GM18526 (cell line): Measurements from ENCODE around the gene IRF1.
A peak's percentile ranks its signal among the peaks of the same experiment; 100 is the strongest.

Experiments used
- POLR2A ChIP-seq: IDR thresholded peaks from 3 replicates; pipeline ENCODE4 v1.6.1; 2011; ENCODE audit not compliant: insufficient read length; ENCODE audit errors: extremely low read depth

The IRF1 gene

GRCh38 chr5:132480893-132481595, 9.5 kb downstream of the IRF1 start:
- TF ChIP-seq POLR2A = peak; percentile 26

DNA sequence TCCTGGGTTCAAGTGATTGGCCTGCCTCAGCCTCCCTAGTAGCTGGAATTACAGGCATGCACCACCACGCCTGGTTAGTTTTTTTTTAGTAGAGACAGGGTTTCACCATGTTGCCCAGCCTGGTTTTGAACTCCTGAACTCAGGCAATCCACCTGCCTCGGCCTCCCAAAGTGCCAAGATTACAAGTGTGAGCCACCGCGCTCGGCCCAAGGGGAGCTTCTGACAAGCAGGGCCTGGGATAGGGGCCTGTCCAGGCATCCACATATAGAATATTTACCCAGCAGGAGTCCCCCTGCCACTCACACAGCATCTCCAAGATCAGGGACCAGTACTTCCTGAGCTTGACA, 10.1 kb downstream of the IRF1 start:
- no peak for TF ChIP-seq POLR2A

- TF ChIP-seq POLR2A = no peak
Observed at GRCh38 chr5:132480042-132480441, 10.5 kb downstream of the IRF1 start.

GRCh38 chr5:132479111-132479951, 11.2 kb downstream of the IRF1 start:
- no peak for TF ChIP-seq POLR2A

GRCh38 chr5:132478366-132478871, 12.2 kb downstream of the IRF1 start:
- TF ChIP-seq POLR2A = no peak

GRCh38 chr5:132477784-132478365, 12.7 kb downstream of the IRF1 start:
- peak; percentile 24 for TF ChIP-seq POLR2A

DNA sequence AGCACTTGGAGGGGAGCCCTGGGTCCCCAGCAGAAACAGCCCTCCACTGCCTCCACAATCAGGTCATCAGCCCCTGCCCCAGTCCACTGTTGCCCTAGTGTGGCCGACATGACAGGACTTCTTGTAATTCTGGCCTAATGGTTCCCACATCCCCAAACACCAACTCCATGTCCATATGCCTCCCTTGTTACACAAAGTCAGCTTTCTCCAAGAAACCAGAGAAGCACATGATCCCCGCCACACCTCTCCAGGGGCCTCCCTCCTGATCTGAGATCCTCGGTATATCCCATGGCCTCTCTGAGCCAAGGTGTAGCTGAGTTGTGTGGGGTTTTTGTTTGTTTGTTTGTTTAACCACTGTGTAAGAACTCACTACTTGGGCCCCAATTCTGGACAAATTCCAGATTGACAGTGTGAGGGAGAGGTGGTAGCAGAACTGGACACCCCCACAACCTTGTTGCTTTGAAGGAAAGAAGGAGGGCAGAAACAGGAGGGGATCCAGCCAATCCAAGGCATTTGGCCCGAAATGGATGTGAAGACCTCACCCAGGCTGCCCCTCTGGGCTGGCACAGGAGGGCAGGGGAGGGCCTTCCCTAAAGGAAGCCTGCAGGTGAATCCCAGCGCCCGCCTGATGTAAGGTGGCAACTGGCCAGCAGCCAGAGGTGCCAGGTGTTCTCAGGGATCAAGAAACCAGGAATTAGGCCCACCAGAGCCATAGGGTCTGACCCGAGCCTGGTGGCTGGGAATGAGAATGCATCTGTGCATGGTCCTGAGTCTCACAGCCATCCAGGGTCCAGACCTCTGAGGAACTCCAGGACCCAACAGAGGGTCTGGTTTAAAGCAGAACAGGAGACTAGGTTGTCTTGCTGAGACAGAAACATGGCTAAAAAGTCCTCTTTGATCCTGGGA, 13.4 kb downstream of the IRF1 start:
- TF ChIP-seq POLR2A = no peak

GRCh38 chr5:132475987-132476875, 14.3 kb downstream of the IRF1 start:
- no peak for TF ChIP-seq POLR2A

GRCh38 chr5:132475497-132475882, 15.1 kb downstream of the IRF1 start:
- TF ChIP-seq POLR2A = no peak

GRCh38 chr5:132474881-132475496, 15.6 kb downstream of the IRF1 start:
- TF ChIP-seq POLR2A = no peak

DNA sequence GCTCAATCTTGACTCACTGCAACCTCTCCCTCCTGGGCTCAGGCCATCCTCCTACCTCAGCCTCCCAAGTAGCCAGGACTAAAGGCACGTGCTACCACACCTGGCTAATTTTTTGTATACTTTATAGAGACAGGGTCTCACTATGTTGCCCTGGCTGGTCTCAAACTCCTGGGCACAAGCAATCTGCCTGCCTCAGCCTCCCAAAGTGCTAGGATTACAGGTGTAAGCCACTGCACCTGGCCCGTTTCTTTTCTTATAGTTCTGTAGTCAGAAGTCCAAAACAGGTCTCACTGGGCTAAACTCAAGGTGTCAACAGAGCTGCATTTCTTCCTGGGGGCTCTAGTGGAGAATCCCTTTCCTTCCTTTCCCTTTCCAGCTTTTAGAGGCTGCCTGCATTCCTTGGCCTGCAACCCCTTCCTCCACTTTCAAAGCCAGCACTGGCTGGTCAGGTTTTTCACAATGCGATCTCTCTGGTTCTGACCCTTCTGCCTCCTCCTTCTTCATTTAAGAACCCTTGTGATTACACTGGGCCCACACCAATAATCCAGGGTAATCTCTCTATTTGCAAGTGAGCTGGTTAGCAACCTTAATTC, 16.3 kb downstream of the IRF1 start:
- no peak for TF ChIP-seq POLR2A

GRCh38 chr5:132473668-132474067, 16.9 kb downstream of the IRF1 start:
- TF ChIP-seq POLR2A = no peak

DNA sequence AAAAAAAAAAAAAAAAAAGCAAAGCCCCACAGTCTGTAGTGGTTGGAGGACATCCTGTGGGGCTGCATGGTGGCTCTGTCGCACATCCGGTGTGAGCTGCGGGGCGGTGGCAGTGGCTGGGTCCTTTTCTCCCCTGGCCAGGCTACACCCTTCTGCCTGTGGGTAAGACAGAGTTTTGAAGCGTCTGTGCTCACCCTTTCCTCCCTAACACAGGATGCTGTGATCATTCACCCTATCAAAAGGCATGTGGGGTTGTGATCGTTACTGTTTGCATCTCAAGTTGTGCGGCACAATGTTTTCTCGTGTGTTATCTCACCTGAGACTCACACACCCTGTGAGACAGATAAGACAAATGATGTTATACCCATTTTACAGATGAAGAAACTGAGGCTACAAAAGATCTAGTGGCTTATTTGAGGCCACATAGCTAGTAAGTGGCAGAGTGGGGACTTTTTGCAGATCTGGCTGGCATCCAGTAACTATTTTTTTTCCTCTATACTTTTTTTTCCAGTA, 17.5 kb downstream of the IRF1 start:
- no peak for TF ChIP-seq POLR2A
